A204.1 (cell line): Measurements from ENCODE around the gene AHDC1.
"Not testable (repeated sequence)": the region's sequence is repeated elsewhere in the genome, so short reads cannot be mapped to it uniquely, and the experiment has no call there.

Experiments
- FAIRE-seq: peaks from 2 replicates; lab custom pipeline; 2012; peaks lifted over from hg19 to GRCh38; lab: Jason Lieb, UNC

Gene AHDC1

DNA sequence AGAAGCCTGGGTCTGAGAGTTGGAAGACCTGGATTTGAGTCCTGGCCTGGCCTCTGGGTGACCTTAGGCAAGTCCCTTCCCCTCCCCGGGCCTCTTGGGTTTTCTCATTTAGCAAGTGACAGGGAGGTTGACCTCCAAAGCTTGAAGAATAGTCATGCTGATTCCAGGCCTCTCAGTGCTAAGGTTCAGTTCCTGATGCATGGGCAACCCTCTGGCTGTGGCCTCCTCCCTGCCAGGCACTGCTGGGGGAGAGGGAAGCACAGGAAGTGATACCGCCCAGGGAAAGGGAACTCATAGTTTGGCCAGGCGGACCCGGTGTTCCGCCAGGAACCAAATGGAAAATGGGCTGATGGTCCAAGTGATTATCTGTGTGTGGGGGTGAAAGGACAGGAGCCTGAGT lies 90.4 kb downstream of the AHDC1 start:
- FAIRE-seq, result no peak

DNA sequence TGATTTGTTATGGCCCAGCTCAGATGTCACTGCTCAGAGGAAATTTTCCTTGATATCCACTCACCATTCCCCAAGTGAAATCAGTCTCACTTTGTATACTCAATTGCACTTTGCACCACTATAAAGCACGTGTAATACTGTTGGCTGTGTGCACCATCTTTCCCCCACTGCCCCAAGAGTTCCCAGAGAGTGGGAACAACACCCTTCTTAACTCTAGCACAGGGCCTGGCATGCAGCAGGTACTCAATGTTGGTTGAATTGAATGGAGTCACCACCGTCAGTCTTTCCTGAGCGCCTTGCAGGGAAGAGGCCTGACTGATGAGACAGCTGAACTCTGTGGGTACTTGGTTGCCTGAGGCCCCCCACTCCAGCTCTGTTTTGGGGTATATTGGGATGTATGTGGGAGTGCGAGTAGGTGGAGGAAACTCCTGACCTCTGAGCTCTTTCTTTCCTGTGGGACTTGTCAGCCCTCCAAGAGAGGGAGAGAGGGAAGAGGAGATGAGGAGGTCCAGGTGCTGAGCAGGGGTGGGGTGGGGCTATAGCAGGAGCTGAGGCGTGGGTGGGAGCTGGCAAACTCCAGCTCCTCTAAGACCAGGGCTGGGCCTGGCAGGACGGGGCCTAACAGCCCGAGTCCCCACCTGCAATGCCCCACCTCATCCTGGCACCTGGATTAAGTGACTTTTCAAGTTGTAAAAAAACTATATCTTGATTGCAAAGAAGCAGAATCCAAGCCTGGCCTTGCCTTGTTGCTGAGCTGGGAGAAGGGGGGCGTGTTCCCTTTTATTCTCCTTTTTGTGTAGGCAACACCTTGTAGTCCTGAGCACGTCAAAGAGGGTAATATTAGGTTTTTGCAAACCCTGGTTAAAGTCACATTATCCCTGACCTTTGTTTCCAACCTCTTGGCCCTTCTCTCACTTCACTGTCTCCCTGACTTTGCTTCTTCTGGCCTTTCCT lies 94.5 kb downstream of the AHDC1 start:
- FAIRE-seq, result no peak

DNA sequence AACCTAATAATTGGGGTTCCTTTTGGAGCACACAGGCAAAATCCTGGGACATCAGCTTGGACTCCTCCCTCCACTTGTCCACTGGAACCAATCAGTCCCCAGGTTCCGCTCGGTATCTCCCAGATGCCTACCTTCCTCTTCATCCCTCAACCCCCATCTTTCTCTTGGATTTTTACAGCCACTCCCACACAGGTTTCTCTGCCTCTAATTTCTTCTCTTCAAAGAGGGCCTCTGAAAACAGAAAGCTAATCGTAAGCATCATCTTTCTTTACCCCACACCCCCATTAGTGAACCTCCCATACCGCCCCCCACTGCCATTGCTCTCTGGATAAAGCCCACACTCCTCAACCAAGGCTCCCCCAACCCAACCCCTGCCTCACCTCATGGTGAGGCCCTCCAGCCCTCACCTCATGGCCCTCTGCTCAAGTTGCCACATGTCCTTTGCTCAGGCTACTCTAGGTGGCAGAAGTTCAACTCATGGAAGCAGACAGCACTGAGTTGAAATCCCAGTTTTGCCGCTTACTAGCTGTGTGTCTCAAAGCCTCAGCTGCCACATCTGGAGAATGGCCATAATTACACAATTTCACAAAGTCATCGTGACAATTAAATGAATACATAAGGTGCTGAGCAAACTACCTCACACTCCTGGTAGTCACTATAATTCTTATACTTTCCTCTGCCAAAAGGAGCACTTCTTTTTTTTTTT lies 95.8 kb downstream of the AHDC1 start:
- FAIRE-seq, result no peak

DNA sequence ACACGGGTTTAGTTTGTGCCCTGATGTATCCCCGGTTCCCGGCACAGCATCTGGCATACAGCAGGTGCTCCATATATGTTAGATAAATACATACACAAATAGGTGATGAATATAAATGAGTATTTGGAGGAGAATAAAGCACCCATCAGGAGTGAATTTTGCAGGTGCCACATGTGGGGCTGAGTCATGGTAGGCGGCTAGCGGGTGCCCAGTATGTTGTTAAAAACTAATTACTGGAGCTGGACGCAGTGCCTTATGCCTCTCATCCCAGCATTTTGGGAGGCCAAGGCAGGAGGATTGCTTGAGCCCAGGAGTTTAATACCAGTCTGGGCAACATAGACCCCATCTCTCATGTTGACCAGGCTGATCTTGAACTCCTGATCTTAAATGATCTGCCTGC lies 97.2 kb downstream of the AHDC1 start:
- FAIRE-seq, result no peak

DNA sequence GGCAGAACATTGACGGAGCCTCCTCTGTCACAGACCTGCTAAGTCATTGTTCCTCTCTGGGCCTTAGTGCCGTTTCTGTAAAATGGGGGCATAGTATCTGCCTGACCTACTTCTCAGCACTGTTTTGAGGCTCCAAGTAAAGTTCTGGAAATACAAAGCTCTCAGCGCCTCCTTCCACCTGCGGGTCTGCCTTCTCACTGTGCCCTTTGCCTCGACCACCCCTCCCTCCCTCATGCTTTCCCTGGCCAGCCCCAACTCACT lies 98.6 kb downstream of the AHDC1 start:
- FAIRE-seq, result no peak

DNA sequence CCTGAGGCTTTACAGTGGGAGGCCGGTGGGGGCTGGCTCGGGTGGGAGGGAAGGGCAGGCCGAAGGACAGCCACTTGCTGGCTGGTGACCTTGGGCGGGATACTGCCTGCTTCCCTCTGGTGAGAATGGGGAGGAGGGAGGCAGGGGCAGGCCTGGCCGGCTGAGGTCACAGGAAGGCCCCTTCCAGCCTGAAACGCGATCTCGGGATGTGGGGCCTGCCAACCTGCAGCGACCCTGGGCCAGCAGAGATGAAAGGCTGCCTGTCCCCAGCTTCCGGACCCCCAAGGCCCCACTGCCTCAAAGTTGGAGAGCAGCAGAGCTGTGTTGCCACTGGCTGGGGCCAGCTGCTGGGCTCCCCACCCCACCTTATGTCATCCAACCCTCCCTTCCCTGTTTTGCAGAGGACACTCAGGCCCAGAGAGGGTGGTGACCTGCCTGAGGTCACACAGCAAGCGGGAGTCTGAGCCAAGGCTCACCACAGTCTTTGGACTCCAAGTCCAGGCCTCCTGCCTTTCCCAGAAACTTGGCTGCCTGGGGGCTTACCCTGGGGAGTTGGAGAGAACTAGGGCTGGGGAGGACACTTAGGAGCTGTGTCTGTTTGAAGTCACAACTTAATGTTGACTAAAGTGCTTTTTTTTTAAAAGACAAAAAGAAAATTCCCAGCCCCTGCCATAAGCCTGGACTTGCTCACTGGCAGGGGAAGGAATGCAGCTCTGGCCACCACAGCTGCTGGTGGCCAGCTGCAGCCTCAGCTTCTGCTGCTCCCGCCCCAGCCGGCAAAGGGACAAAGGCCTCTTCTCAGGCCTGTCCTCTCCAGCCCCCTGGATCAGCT lies 99.1 kb downstream of the AHDC1 start:
- no peak for FAIRE-seq

DNA sequence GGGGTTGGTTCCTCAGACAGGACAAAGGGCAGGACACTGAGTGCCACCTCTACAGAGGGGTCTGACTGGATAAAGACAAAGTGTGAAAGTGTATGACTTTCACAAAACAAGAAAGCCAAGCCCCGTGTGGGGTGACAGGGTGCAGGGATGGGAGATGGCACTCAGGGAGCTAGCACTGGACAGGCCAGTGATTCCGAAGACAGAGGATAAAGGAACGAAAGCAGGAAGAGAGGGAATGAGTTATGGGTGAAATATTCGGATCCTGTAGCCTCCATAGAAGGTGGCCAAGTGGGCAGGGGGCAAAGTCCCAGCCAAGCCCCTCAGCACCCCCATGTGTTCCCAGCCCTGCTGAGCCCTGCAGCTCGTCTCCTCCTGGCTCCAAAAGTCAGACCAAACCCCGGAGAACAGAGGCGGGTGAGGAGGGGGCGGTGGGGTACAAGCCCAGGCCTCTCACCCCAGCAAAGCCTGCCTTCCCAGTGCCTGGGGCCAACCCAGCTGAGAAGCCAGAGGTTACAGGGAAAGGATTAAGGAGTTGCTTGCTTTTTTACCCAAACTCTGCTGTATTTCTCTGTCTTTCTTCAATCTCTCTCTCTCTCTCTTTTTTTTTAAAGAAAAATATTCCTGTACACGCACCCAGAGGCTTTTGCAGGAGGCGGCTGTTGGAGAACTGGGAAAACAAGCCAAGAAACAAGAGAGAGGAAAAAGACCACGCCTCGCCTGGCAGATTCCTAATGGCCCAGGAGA lies 99.9 kb downstream of the AHDC1 start:
- FAIRE-seq, result peak; percentile 95

DNA sequence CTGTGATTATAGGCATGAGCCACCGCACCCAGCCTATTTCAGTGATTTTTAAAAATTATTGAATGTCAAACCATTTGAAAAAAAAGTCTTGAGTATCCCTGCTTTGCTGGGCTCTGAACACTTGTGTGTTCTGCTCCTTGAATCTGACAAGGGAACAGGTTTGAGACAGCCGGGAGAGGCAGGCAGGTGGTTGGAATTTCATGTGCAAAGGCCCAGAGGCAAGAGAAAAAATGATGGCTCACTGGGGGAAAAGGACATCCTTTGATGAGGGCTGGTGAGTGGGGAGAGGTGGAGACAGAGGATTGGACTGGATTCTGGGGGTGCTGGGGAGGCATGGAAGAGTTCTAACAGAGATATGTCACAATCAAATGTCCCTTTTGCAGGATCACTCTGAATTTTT lies 100.9 kb downstream of the AHDC1 start:
- FAIRE-seq, result no peak

DNA sequence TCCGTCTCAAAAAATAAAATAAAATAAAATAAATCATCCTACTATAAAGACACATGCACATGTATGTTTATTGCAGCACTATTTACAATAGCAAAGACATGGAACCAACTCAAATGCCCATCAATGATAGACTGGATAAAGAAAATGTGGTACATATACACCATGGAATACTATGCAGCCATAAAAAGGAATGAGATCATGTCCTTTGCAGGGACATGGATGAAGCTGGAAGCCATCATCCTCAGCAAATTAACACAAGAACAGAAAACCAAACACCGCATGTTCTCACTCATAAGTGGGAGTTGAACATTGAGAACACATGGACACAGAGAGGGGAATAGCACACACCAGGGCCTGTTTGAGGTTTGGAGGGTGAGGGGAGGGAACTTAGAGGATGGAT lies 102.8 kb downstream of the AHDC1 start:
- FAIRE-seq, result not testable (repeated sequence)

DNA sequence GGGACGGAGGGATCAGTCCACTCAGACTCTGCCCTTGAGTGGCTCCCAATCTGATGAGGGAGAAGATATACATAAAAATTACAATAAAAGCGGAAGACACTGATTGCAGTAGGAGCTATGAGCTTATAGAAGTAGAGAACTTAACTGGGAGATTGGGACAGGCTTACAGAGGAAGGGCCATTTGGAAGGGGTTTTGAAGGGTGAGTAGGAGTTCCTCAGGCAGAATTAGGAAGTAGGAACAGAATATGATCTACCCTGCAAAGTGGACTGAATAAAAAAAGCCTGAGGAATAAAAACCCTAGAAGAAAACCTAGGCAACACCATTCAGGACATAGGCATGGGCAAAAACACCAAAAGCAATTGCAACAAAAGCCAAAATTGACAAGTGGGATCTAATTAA lies 104.8 kb downstream of the AHDC1 start:
- no peak for FAIRE-seq

DNA sequence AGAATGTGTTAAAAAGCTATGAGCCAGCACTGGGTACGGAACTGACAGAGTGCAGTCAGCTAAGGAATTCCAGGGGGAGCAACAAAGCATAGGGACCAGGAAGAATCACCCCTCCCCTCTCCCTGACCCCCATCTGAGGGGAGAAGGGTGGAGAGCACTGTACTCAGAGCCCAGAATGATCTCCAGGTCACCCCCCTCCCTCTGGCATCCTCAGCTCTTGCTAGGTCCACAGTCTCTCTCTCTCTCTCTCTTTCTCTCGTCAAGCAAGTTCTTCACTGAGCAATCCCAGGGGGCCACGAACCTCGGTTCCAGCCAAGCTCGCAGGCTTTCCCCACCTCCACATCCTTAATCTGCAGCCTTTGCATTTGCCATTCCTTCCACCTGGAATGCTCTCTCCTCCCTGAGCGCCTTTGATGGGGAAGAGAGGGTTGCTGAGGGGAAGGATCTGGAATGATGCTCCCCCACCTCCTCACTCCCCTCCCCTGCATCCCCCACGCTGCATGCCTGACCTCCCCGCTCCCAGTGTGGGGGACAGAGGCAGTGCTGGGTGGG lies 107.3 kb downstream of the AHDC1 start:
- peak; percentile 54 for FAIRE-seq

DNA sequence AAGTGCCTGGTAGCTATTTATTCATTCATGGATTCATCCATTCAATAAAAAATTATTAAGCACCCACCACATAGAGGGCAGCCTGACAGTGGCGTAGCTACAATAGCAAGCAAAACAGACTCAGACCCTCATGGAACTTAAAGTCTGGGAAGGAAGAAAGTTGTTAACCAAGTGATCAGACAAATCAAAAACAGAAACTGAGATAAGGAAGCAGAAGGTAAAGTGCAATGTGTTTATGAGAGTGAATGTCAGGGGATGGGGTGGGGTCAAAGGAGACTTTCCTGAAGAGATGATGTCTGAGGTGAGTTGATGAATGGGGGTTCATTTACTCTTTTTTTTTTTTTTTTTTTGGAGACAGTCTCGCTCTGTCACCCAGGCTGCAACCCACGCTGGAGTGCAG lies 111.1 kb downstream of the AHDC1 start:
- no peak for FAIRE-seq

DNA sequence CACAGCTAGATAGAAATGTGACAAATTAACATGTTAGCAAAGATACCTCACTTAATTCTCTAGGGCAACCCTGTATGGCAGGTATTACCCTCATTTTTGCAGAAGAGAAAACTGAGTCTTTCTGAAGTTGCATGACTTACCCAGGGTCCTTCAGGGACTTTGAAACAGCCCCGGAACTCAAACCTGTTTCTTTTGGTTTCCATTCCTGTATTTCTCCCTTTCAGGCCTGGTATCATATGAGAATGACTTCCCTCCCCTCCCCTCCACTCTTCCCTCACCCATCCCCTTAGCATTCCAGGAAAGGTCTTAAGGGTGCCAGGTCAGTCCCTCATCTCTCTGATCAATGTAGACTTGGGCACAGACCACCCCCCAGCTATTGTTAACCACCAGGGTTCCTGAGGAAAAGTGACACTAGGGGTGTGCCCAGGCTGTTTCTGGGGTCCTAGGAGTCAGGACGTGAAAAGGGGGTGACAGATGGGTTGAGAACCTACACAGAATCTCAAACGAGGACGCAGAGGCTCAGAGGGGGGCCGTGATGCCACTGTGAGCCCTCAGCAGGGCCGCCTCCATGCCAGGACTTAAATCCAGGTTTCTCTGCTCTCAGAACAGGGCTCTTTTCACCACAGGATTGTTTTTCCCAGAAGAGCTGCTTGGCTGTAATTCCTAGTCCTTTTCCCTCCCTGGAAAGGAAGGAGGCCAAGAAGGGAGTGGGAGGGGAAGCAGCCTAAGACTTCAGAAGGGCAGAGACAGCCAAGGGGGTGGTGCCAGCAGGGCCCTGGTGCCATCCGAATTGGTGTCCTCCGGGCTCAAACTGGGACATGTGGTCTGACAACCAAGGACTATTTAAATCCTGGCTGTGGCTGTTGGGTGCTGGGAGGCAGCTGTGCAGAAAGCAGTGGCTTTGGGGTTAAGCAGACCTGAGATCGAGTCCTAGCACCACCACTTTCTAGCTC lies 111.9 kb downstream of the AHDC1 start:
- peak; percentile 32 for FAIRE-seq

DNA sequence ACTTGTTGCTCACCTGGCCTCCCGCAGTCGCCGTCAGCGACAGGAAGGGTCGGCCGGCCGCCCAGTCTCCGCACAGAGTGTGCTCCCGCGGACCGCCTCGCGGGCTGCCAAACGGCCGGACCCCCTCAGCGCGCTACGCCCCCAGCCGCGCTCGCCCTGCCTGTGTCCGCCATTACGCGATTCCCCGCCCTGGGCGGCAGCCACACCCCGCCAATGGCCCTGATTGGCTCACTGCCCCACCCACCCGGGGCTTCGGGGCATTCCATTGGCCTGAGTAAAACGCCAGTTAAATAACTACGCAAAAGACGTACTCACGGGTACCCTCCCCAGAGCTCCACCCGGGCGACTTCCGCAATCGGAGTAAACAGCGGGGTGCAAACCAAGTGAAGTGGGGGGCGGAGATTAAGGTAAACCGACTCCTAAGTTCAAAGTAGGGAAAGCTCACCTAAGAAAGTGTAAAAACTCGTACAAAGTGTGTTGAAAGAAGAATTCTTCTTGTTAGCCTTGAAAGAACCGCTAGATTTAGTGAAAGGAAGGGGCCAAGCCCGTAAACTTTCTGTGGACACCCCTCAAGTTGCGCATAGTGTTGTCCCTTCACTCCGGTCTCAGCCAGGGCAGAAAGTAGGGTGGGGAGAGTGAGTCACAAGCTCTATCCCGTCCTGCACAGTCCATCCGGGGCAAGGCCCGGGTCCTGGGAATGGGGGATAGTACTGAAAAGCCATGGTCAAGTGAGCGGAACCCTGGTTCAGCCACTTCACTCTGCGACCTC lies 113.8 kb downstream of the AHDC1 start, which contains the start of gene WASF2:
Gene WASF2 (minus strand): TSS at position 195 of the 769 bp plus-strand sequence. CDS start 61,277 bp downstream, outside the sequence.
- FAIRE-seq, result peak; percentile 96

DNA sequence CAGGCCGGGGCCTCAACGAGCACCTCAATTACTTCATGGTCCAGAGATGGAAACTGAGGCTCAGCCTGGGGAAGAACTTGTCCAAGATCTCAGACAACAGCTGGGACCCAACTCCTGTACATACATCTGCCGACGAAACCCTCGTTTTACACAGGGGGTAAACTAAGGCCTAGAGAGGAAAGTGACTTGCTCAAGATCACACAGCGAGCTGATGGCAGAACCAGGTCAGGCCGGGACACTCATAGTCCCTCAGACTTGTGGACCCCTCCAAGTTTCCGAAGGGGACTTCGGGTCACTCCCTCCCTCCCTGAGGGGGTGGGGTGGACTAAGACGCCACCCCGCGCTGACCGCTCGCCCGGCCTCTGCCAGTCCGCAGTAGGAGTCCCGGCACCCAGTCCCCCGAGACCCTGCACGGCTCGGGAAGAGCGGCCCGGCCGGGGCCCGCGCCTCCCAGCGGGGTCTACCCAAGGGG lies 114.4 kb downstream of the AHDC1 start:
- FAIRE-seq, result no peak

DNA sequence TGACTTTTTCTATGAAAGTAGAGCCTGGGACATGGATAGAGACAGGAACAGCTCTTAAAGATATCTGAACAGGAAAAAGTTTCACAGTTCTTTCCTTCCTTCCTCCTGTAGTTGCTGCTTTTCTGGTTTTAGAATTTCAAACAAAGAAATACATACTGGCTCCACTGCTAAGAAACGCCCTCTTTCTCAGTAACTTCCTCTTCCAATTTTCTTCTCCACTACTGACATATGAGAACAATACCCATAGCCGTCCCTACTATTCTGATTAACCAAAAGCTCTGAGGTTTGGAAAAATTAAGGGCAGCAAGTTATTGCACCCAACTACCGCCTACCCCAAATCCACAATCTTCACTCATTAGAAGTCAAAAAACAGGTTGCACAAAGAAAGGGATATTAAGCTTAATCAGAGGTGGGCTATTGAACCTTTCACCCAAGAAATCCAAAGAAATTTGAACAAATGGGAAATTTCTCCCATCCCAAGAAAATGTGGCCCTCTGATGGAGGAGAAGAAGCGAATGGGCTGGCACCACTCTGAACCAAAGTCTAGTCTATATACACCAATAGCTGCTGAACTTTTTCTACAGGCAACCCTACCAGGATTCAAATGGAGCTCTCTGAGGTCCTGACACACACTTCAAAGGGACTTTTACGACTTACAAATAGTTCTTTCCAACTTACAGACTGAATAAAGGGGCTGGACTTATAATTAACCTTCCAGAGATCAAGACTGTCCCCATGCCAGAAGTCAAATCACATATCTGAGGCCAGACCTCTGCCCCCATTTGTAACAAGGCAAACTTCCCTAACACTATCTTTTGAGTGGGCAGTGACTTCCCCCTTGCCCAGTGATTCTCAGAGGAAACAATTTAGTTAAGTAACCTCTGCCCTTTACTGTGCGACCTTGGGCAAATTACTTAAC lies 115.7 kb downstream of the AHDC1 start:
- peak; percentile 23 for FAIRE-seq

DNA sequence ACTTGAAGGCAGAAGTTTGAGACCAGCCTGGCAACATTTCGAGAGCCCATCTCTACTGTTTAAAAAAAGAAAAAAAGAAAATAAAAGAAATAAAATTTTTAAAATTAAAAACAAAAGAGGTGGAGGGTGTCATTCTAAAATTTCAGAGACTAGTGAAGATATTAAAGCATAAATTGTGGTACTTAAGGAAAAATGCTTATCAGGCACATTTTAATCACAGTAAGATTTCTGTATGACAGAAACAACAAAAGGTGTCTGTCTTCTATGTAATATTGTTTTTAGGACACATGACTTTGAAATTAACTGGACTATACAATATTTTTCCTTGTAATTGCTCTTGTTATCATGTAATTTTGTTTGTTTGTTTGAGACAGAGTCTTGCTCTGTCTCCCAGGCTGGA lies 118.6 kb downstream of the AHDC1 start:
- FAIRE-seq, result no peak
